ENCODE measurements around the gene PSMC3. TPM values are rescaled to one million over a fixed set of nuclear protein-coding genes. Genes with fewer than 3 reads are reported as not detected.
A peak's percentile ranks its signal among the peaks of the same experiment; 100 is the strongest.

The PSMC3 gene
- total RNA-seq, 2 donors from 2014 or later = 122 to 160 TPM

DNA sequence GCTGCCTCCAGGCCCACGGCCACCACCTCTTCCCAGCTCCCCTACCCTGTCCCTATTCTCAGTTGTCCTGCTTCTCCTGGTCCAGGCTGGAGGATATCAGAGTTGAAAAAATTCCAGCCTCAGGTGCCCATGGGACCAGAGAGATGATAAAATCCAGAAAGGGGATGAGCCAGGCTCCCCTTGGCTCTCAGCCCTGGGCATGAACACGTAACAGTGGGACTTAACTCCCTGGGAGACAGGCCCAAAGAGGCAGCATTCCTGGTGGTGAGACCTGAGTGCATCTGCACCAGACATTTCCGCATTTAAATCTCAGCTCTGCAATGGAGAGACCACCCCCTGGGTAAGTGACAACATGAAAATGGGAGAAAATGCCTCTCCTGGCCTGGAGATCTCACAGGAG, 28.2 kb downstream of the PSMC3 start:
- Histone ChIP-seq H3K27me3 (replicated peaks; ENCODE audit: insufficient read depth) (no peaks in the 10 kb centered on the region), H3K4me1 (ENCODE audit: control insufficient read depth in 1 of 2, low read depth in 2 of 2) (peaks cover 12 to 16% of the 10 kb centered on the region in 2 donors), H3K9me3 (no peaks in the 10 kb centered on the region), H3K4me3 (no peak overlapping the region), H3K27ac (no peak overlapping the region), H3K36me3 (no peaks in the 10 kb centered on the region)
- DNase-seq (ENCODE audit: low spot score) = no peak
- TF ChIP-seq, protein P1, sequence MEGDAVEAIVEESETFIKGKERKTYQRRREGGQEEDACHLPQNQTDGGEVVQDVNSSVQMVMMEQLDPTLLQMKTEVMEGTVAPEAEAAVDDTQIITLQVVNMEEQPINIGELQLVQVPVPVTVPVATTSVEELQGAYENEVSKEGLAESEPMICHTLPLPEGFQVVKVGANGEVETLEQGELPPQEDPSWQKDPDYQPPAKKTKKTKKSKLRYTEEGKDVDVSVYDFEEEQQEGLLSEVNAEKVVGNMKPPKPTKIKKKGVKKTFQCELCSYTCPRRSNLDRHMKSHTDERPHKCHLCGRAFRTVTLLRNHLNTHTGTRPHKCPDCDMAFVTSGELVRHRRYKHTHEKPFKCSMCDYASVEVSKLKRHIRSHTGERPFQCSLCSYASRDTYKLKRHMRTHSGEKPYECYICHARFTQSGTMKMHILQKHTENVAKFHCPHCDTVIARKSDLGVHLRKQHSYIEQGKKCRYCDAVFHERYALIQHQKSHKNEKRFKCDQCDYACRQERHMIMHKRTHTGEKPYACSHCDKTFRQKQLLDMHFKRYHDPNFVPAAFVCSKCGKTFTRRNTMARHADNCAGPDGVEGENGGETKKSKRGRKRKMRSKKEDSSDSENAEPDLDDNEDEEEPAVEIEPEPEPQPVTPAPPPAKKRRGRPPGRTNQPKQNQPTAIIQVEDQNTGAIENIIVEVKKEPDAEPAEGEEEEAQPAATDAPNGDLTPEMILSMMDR (IDR thresholded peaks at IDR 0.05) = no peak
- no peak for ATAC-seq (ENCODE audit: insufficient number of reproducible peaks, low FRiP score, low read depth)

DNA sequence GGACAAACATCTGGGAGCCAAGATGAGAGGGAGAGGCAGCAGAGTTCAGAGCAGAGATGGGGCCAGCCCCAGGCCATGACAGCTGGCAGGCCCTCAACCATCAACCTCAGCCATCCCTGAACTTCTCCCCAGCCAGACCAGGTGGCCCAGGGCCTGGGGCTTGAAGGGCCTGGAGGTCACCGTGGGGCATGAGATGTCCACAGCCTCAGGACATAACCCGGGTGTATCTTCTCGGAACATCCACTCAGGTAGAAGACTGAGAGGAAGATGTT, 30.3 kb downstream of the PSMC3 start:
- TF ChIP-seq, protein P1 (IDR thresholded peaks at IDR 0.05) = no peak
- H3K27ac ChIP-seq = peak overlapping the region in 1 of 2 donors; percentile 71
- no peaks in the 10 kb centered on the region for H3K36me3 ChIP-seq
- DNase-seq (ENCODE audit: low spot score) = no peak
- no peaks in the 10 kb centered on the region for H3K27me3 ChIP-seq (replicated peaks; ENCODE audit: insufficient read depth)
- H3K4me1 ChIP-seq (ENCODE audit: control insufficient read depth in 1 of 2, low read depth in 2 of 2) = peaks cover 10 to 14% of the 10 kb centered on the region in 2 donors
- no peaks in the 10 kb centered on the region for H3K9me3 ChIP-seq
- no peak overlapping the region for H3K4me3 ChIP-seq
- ATAC-seq (ENCODE audit: insufficient number of reproducible peaks, low FRiP score, low read depth) = no peak

DNA sequence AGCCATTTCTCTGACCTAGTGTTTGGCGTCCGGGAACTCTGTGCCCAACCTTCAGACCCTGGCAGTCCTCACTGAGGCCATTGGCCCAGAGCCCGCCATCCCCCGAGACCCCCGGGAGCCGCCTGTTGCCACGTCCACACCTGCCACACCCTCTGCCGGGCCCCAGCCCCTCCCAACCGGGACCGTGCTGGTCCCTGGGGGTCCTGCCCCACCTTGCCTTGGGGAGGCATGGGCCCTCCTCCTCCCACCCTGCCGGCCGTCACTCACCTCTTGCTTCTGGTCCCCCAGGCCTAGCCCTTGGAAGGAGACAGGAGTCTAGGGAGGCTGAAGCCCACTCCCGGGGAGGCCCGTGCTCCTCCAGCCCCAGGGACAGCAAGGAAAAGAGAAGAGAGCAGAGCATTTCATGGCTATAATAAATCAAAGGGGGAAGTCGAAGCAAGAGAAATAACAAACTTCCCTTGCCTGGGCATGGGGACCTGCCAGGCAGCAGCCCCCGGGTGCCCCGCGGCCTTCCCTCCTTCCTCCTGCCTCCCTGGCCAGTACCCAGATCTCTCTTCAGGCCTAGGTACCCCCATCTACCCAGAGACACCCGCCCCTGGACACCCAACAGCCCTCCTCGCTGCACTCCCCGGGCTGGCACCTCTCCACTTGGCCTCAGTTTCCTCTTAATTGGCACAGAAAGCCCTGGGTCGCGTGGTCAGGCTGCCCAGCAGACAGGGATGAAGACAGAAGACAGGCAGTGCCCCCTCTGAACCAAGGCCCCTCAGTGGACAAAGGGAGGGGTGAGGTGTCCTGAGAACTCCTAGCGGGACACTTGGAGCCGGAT, 30.8 kb downstream of the PSMC3 start:
- DNase-seq (ENCODE audit: low spot score) (no peak), ATAC-seq (ENCODE audit: insufficient number of reproducible peaks, low FRiP score, low read depth) (no peak)
- no peaks in the 10 kb centered on the region for H3K9me3 ChIP-seq
- H3K36me3 ChIP-seq = no peaks in the 10 kb centered on the region
- H3K4me1 ChIP-seq (ENCODE audit: control insufficient read depth in 1 of 2, low read depth in 2 of 2) = peaks cover 5 to 8% of the 10 kb centered on the region in 2 donors
- no peaks in the 10 kb centered on the region for H3K27me3 ChIP-seq (replicated peaks; ENCODE audit: insufficient read depth)
- TF ChIP-seq, protein P1 (IDR thresholded peaks at IDR 0.05) = no peak
- H3K4me3 ChIP-seq = peak overlapping the region; percentile 46
- H3K27ac ChIP-seq = peak overlapping the region; percentile 43 to 71

DNA sequence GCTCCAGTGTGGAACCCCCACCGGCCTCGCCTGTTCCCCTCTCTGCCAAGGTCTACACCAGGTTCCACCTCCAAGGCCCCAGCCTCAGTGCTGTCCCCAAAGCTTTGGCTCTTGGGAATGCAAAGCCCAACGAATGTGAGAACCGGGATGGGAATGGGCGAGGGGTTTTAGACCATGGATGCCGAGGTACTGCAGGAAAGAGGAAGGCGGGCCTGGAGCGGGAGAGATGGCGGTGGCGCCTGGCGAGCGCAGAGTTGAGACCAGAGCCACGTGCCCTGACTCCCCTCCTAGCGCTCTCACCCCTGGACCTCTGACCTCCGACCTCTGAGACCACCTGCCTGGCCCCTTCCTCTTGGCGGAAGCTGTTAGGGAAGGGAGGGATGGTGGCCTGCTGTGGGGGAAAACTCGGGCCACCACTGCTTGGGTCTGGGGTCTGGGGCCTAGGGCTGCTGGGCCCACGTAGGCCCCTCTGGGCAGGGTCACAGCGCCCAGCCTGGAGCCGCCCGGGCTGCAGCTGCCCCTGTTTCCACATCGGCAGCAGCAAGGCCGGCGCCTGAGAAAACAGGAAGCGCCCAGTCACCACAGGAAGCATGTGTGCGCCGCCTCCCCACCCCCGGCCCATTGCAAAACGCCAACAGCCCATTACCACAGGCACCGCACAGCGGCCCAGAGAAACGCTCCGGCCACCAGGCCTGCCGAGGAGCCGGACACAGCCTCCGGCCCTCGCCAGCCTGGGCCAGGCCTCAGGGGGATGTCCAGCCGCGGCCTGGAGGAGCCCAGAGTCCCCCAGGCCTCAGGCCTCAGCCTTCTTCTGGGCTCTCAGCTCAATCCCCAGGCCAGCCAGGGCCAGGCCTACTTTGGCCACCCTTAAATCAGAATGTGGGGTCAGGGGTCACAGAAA, 31.7 kb downstream of the PSMC3 start:
- Histone ChIP-seq H3K27ac (peak overlapping the region; percentile 43 to 71), H3K4me3 (peak overlapping the region; percentile 46), H3K9me3 (no peaks in the 10 kb centered on the region), H3K27me3 (replicated peaks; ENCODE audit: insufficient read depth) (no peaks in the 10 kb centered on the region), H3K36me3 (no peaks in the 10 kb centered on the region), H3K4me1 (ENCODE audit: control insufficient read depth in 1 of 2, low read depth in 2 of 2) (peaks cover 0 to 2% of the 10 kb centered on the region in 2 donors)
- DNase-seq (ENCODE audit: low spot score) = no peak
- TF ChIP-seq, protein P1 (IDR thresholded peaks at IDR 0.05) = no peak
- no peak for ATAC-seq (ENCODE audit: insufficient number of reproducible peaks, low FRiP score, low read depth)

DNA sequence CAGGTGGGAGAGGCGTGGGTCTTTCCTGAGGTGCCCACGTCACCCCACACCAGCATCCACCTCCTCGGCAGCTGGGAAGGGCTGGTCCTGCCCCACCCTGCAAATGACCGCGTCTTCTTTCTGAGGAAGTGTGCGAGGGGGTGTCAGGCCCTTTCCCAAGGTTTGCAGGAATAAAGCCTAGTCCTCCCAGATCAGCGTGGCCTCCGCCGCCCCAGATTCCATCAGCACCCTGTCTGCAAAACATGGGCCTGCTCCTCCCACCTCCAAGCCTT, 32.3 kb downstream of the PSMC3 start:
- H3K9me3 ChIP-seq = no peaks in the 10 kb centered on the region
- H3K27ac ChIP-seq = peak overlapping the region in 1 of 2 donors; percentile 71
- TF ChIP-seq, protein P1 (IDR thresholded peaks at IDR 0.05) = no peak
- H3K36me3 ChIP-seq = no peaks in the 10 kb centered on the region
- peak overlapping the region; percentile 46 for H3K4me3 ChIP-seq
- no peaks in the 10 kb centered on the region for H3K4me1 ChIP-seq (ENCODE audit: control insufficient read depth in 1 of 2, low read depth in 2 of 2)
- DNase-seq (ENCODE audit: low spot score) (no peak), ATAC-seq (ENCODE audit: insufficient number of reproducible peaks, low FRiP score, low read depth) (no peak)
- H3K27me3 ChIP-seq (replicated peaks; ENCODE audit: insufficient read depth) = no peaks in the 10 kb centered on the region
